NCI-H1092 treated with DMSO at 0.1 percent for 48 hours (cell line): ENCODE data around the gene NFIL3.

ENCODE experiments used
- DNase-seq: peaks from one replicate; lab custom pipeline; 2025; lab: John Stamatoyannopoulos, UW

The NFIL3 gene

GRCh38 chr9:91359734-91360470 lies 63.7 kb downstream of the NFIL3 start:
- no peak for DNase-seq

GRCh38 chr9:91359083-91359482 lies 64.5 kb downstream of the NFIL3 start:
- no peak for DNase-seq
